Liver (tissue), 9 donors: Measurements from ENCODE around the gene NECTIN1. TPM values are rescaled to one million over a fixed set of nuclear protein-coding genes. Genes with fewer than 3 reads are reported as not detected.

ENCODE experiments used
- DNase-seq: peaks from one replicate; pipeline ENCODE4 v3.0.0-alpha.2; 2017; ENCODE audit warnings: low spot score
- H3K27ac ChIP-seq, 2 donors: one replicate each; pipeline ENCODE4 v1.7.0; 2013; ENCODE audit warnings: inconsistent platforms in 2 of 2, low read length in 2 of 2, control low read depth in 1 of 2, low read depth in 1 of 2, mild to moderate bottlenecking in 1 of 2
- H3K27me3 ChIP-seq, 4 donors: one replicate each; pipeline versions ENCODE4 v1.6.1 to v1.7.0; 2013; ENCODE audit warnings: low read length in 3 of 4, inconsistent platforms in 1 of 4, mild to moderate bottlenecking in 1 of 4, moderate library complexity in 1 of 4; ENCODE audit not compliant: control insufficient read depth in 4 of 4, insufficient read depth in 4 of 4
- H3K36me3 ChIP-seq, 4 donors: one replicate each; pipeline versions ENCODE4 v1.6.1 to v1.7.0; 2013; ENCODE audit warnings: low read length in 3 of 4, mild to moderate bottlenecking in 3 of 4, low read depth in 1 of 4, moderate library complexity in 1 of 4; ENCODE audit not compliant: control insufficient read depth in 4 of 4, insufficient read depth in 3 of 4
- H3K4me1 ChIP-seq, 4 donors: one replicate each; pipeline versions ENCODE4 v1.6.1 to v1.7.0; 2013; ENCODE audit warnings: low read length in 3 of 4, mild to moderate bottlenecking in 3 of 4, moderate library complexity in 1 of 4; ENCODE audit not compliant: control insufficient read depth in 4 of 4, insufficient read depth in 4 of 4
- H3K4me3 ChIP-seq, 3 donors: one replicate each; pipeline versions ENCODE4 v1.6.1 to v1.7.0; 2013; ENCODE audit warnings: low read length in 3 of 3, control low read depth in 1 of 3, low read depth in 1 of 3, mild to moderate bottlenecking in 1 of 3
- H3K9ac ChIP-seq, 2 donors: one replicate each; pipeline ENCODE4 v1.7.0; 2013; ENCODE audit warnings: low read length in 2 of 2, mild to moderate bottlenecking in 2 of 2, moderate library complexity in 2 of 2, control low read depth in 1 of 2, low read depth in 1 of 2
- H3K9me3 ChIP-seq, 4 donors: one replicate each; pipeline versions ENCODE4 v1.6.1 to v1.7.0; 2013; ENCODE audit warnings: low read length in 3 of 4; ENCODE audit not compliant: control insufficient read depth in 4 of 4
- EGR1 ChIP-seq, 2 donors: IDR thresholded peaks; 2 replicates each; pipeline ENCODE4 v1.6.1; 2016 to 2018; ENCODE audit warnings: antibody characterized with exemption in 2 of 2, low read depth in 2 of 2
- FOXA1 ChIP-seq: IDR thresholded peaks from 2 replicates; pipeline ENCODE4 v1.6.1; 2016; ENCODE audit warnings: antibody characterized with exemption
- FOXA2 ChIP-seq: IDR thresholded peaks from 2 replicates; pipeline ENCODE4 v1.6.1; 2016; ENCODE audit warnings: antibody characterized with exemption
- GABPA ChIP-seq, 2 donors: IDR thresholded peaks in 1 of 2; conservative IDR thresholded peaks in 1 of 2; 2 replicates each; pipeline ENCODE4 v1.6.1; 2016; ENCODE audit warnings: antibody characterized with exemption in 2 of 2, mild to moderate bottlenecking in 1 of 2, moderate library complexity in 1 of 2
- HNF4A ChIP-seq, 2 donors: conservative IDR thresholded peaks; 2 replicates each; pipeline ENCODE4 v1.6.1; 2016; ENCODE audit warnings: antibody characterized with exemption in 2 of 2, mild to moderate bottlenecking in 2 of 2
- HNF4G ChIP-seq: IDR thresholded peaks from 2 replicates; pipeline ENCODE4 v1.6.1; 2016; ENCODE audit warnings: antibody characterized with exemption
- JUND ChIP-seq, 2 donors: IDR thresholded peaks; 2 replicates each; pipeline ENCODE4 v1.6.1; 2016; ENCODE audit warnings: antibody characterized with exemption in 2 of 2
- MAX ChIP-seq: IDR thresholded peaks from 2 replicates; pipeline ENCODE4 v1.6.1; 2016; ENCODE audit warnings: antibody characterized with exemption
- NR2F2 ChIP-seq: IDR thresholded peaks from 2 replicates; pipeline ENCODE4 v1.6.1; 2016; ENCODE audit warnings: antibody characterized with exemption
- RAD21 ChIP-seq, 2 donors: IDR thresholded peaks; 2 replicates each; pipeline ENCODE4 v1.6.1; 2016; ENCODE audit warnings: antibody characterized with exemption in 2 of 2, mild to moderate bottlenecking in 2 of 2
- RXRA ChIP-seq, 2 donors: IDR thresholded peaks; 2 replicates each; pipeline ENCODE4 v1.6.1; 2017 to 2018; ENCODE audit warnings: antibody characterized with exemption in 2 of 2, mild to moderate bottlenecking in 1 of 2
- SP1 ChIP-seq: IDR thresholded peaks from 2 replicates; pipeline ENCODE4 v1.6.1; 2018; ENCODE audit warnings: antibody characterized with exemption, mild to moderate bottlenecking
- TAF1 ChIP-seq: conservative IDR thresholded peaks from 2 replicates; pipeline ENCODE4 v1.6.1; 2016; ENCODE audit warnings: antibody characterized with exemption, mild to moderate bottlenecking
- YY1 ChIP-seq: IDR thresholded peaks from 2 replicates; pipeline ENCODE4 v1.6.1; 2016; ENCODE audit warnings: antibody characterized with exemption, mild to moderate bottlenecking
- WGBS: extraction: QIAGEN DNeasy Blood & Tissue Kit; methylation state at CpG from one replicate; pipeline ENCODE4 v1.1.7; 2013; 5-methylcytosine and 5-hydroxymethylcytosine counted together
- polyA plus RNA-seq, 2 donors: library from polyadenylated mRNA; stranded (reverse) in 1 of 2; unstranded in 1 of 2; fragments of 200-250 nt in 1 of 2; fragments of >200 nt in 1 of 2; fragmentation: Nextera tagmentation in 1 of 2; extraction: Ambion mirVana in 1 of 2; gene quantifications; one replicate each; pipeline versions ENCODE4 v1.2.1 to v1.2.3, GENCODE V29; 2013 to 2015
- total RNA-seq, 2 donors: library from RNA; depleted of rRNA; stranded (reverse); fragments of >200 nt; gene quantifications; one replicate each; pipeline ENCODE4 v1.2.3, GENCODE V29; 2014
- TF ChIP-seq, protein P1 (sequence below): fragments of 150-350 bp; IDR thresholded peaks from 2 replicates; pipeline ENCODE4 v1.5.1; 2017; ENCODE audit warnings: improper control_type of control experiment, low read depth, low read length; ENCODE audit not compliant: missing input control
- donor health status: healthy.
- donor health status: healthy.
- donor health status: healthy.
- donor health status: healthy.
- donor health status: healthy.

Gene NECTIN1
- total and polyA plus RNA-seq, 4 donors = 0.69 to 7.7 (median 5.0) TPM

GRCh38 chr11:119615003-119615881 lies 113.8 kb downstream of the NECTIN1 start:
- H3K27me3 ChIP-seq = no peaks in the 10 kb centered on the region
- TF ChIP-seq GABPA (IDR thresholded peaks at IDR 0.05 in 1 of 2, conservative IDR thresholded peaks at IDR 0.05 in 1 of 2) (peak in 1 of 2 donors; percentile 50), NR2F2 (no peak), JUND (IDR thresholded peaks at IDR 0.05) (peak; percentile 44 to 50), RAD21 (IDR thresholded peaks at IDR 0.05) (no peak)
- H3K9me3 ChIP-seq = peaks cover 0 to 2% (median 0%) of the 10 kb centered on the region in 4 donors
- WGBS = 76% methylated on average over 9 of the region's 9 CpGs
- no peaks in the 10 kb centered on the region for H3K4me1 ChIP-seq
- H3K27ac ChIP-seq = no peak overlapping the region
- H3K36me3 ChIP-seq = no peaks in the 10 kb centered on the region
- no peak overlapping the region for H3K4me3 ChIP-seq
- DNase-seq = no peak
- H3K9ac ChIP-seq = no peak overlapping the region

DNA sequence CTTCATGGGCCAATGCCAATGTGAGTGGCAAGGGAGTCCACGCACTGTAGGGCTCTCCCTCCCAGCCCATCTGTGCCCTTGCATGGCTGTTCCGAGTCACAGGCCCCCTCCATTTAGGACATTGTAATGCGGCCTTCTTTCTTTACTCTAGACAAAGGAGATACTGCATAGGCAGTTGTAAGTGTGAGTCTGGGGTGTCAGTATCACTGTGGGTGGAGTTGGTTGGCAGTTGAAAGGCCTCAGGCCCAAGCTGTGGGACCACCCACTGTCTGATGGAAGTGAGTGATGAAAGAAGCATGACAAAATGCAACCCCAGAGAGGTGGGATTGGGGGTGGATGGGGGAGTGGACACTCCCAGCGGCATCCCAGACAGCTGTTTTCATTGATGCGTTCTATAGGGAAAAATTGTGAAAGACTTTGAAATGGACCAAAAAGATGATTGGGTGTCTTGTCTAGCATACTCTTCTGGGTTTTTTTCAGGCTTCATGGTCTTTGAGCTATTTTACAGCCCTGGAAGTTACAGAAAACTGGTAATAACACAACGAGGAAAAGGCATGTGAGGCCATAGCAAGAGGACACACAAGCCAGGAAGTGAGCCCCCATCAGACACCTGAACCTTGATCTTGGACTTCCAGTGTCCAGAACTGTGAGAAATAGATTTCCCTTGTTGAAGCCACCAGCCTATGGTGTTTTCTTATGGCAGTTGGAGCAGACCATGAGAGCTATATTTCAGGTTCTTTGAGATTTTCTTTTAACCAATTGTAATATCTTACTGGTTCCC lies 114.6 kb downstream of the NECTIN1 start:
- no peaks in the 10 kb centered on the region for H3K36me3 ChIP-seq
- H3K4me3 ChIP-seq = no peak overlapping the region
- no peaks in the 10 kb centered on the region for H3K27me3 ChIP-seq
- H3K9ac ChIP-seq = no peak overlapping the region
- no peak for DNase-seq
- 88% methylated on average over 6 of the region's 6 CpGs for WGBS
- H3K4me1 ChIP-seq = no peaks in the 10 kb centered on the region
- no peak overlapping the region for H3K27ac ChIP-seq
- H3K9me3 ChIP-seq = peaks cover 0 to 2% (median 0%) of the 10 kb centered on the region in 4 donors
- TF ChIP-seq, protein P1, sequence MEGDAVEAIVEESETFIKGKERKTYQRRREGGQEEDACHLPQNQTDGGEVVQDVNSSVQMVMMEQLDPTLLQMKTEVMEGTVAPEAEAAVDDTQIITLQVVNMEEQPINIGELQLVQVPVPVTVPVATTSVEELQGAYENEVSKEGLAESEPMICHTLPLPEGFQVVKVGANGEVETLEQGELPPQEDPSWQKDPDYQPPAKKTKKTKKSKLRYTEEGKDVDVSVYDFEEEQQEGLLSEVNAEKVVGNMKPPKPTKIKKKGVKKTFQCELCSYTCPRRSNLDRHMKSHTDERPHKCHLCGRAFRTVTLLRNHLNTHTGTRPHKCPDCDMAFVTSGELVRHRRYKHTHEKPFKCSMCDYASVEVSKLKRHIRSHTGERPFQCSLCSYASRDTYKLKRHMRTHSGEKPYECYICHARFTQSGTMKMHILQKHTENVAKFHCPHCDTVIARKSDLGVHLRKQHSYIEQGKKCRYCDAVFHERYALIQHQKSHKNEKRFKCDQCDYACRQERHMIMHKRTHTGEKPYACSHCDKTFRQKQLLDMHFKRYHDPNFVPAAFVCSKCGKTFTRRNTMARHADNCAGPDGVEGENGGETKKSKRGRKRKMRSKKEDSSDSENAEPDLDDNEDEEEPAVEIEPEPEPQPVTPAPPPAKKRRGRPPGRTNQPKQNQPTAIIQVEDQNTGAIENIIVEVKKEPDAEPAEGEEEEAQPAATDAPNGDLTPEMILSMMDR = no peak
- TF ChIP-seq HNF4G (no peak), JUND (IDR thresholded peaks at IDR 0.05) (no peak), GABPA (IDR thresholded peaks at IDR 0.05 in 1 of 2, conservative IDR thresholded peaks at IDR 0.05 in 1 of 2) (no peak)

- Histone ChIP-seq H3K4me1 (no peaks in the 10 kb centered on the region), H3K36me3 (no peaks in the 10 kb centered on the region), H3K9ac (no peak overlapping the region), H3K27ac (no peak overlapping the region), H3K27me3 (no peaks in the 10 kb centered on the region), H3K4me3 (no peak overlapping the region), H3K9me3 (peaks cover 0 to 2% (median 0%) of the 10 kb centered on the region in 4 donors)
- 77% methylated on average over 6 of the region's 6 CpGs for WGBS
- TF ChIP-seq, protein P1 = no peak
- TF ChIP-seq SP1 = no peak
- no peak for TF ChIP-seq TAF1
- TF ChIP-seq EGR1 (IDR thresholded peaks at IDR 0.05; ENCODE audit: low read depth in 2 of 2) = no peak
- TF ChIP-seq HNF4G = no peak
- no peak for TF ChIP-seq RXRA (IDR thresholded peaks at IDR 0.05)
- no peak for TF ChIP-seq RAD21 (IDR thresholded peaks at IDR 0.05)
- TF ChIP-seq MAX = no peak
- no peak for TF ChIP-seq FOXA1
- TF ChIP-seq FOXA2 = no peak
- TF ChIP-seq YY1 = no peak
- no peak for TF ChIP-seq JUND (IDR thresholded peaks at IDR 0.05)
- TF ChIP-seq HNF4A (conservative IDR thresholded peaks at IDR 0.05) = no peak
- no peak for TF ChIP-seq NR2F2
- DNase-seq = no peak
Measured at GRCh38 chr11:119612814-119613213, 116.2 kb downstream of the NECTIN1 start.
